Measurements from ENCODE around the gene OTOP2. TPM values are rescaled to one million over a fixed set of nuclear protein-coding genes. Genes with fewer than 3 reads are reported as not detected.

Gene OTOP2
- total RNA-seq, 4 donors from 2014 or later, result not detected

GRCh38 chr17:74883241-74883745, 40.8 kb upstream of the OTOP2 start:
- H3K4me3 ChIP-seq (ENCODE audit: low read depth, poor library complexity, severe bottlenecking), result no peak overlapping the region
- intact Hi-C loops (cut with DNase I; ENCODE audit: low total_unique reads), result no loop called here
- TF ChIP-seq POLR2A (IDR thresholded peaks at IDR 0.05), result no peak
- no peak for TF ChIP-seq CTCF (IDR thresholded peaks at IDR 0.05)
- no peak for DNase-seq (ENCODE audit: low spot score in 2 of 2)
- 64 to 73% methylated on average over 15 of the region's 15 CpGs for WGBS, 2 donors

GRCh38 chr17:74888469-74888868, 35.6 kb upstream of the OTOP2 start:
- no peak for TF ChIP-seq POLR2A (IDR thresholded peaks at IDR 0.05)
- no peak for TF ChIP-seq CTCF (IDR thresholded peaks at IDR 0.05)
- WGBS, 2 donors, result 54 to 57% methylated on average over 13 of the region's 13 CpGs
- no peak for DNase-seq (ENCODE audit: low spot score in 2 of 2)
- intact Hi-C loops (cut with DNase I; ENCODE audit: low total_unique reads), result no loop called here
- no peak overlapping the region for H3K4me3 ChIP-seq (ENCODE audit: low read depth, poor library complexity, severe bottlenecking)

GRCh38 chr17:74890554-74890953, 33.5 kb upstream of the OTOP2 start:
- WGBS, 2 donors, result 91 to 93% methylated on average over 7 of the region's 7 CpGs
- H3K4me3 ChIP-seq (ENCODE audit: low read depth, poor library complexity, severe bottlenecking), result no peak overlapping the region

GRCh38 chr17:74892013-74892841, 31.8 kb upstream of the OTOP2 start:
- TF ChIP-seq POLR2A (IDR thresholded peaks at IDR 0.05), result no peak
- TF ChIP-seq CTCF (IDR thresholded peaks at IDR 0.05), result no peak
- no peak overlapping the region for H3K4me3 ChIP-seq (ENCODE audit: low read depth, poor library complexity, severe bottlenecking)
- 70 to 74% methylated on average over 15 to 20 of the region's 20 CpGs for WGBS, 2 donors
- intact Hi-C loops (cut with DNase I; ENCODE audit: low total_unique reads), result no loop called here
- no peak for DNase-seq (ENCODE audit: low spot score in 2 of 2)

More at GRCh38 chr17:74890554-74890953, 33.5 kb upstream of the OTOP2 start:
- intact Hi-C loops (cut with DNase I; ENCODE audit: low total_unique reads), result no loop called here
- no peak for DNase-seq (ENCODE audit: low spot score in 2 of 2)
- TF ChIP-seq CTCF (IDR thresholded peaks at IDR 0.05) (no peak), POLR2A (IDR thresholded peaks at IDR 0.05) (no peak)

GRCh38 chr17:74892974-74893911, 30.8 kb upstream of the OTOP2 start, which contains the start of gene FADS6:
TSS of gene FADS6 (minus strand) at chr17:74893633. CDS start at chr17:74893595, 38 bp downstream.
- H3K4me3 ChIP-seq (ENCODE audit: low read depth, poor library complexity, severe bottlenecking), result peak within 1 kb of the TSS; percentile 5
- TF ChIP-seq CTCF (IDR thresholded peaks at IDR 0.05), result no peak
- no peak for TF ChIP-seq POLR2A (IDR thresholded peaks at IDR 0.05)
- intact Hi-C loops (cut with DNase I; ENCODE audit: low total_unique reads), result no loop called here
- WGBS, 2 donors, result 6 to 10% methylated on average over 22 to 43 of the region's 86 CpGs
- DNase-seq (ENCODE audit: low spot score in 2 of 2), result no peak
